GM13976 (cell line): ENCODE measurements around the gene NANOS3.
A peak's percentile ranks its signal among the peaks of the same experiment; 100 is the strongest.
"Not testable (repeated sequence)": the region's sequence is repeated elsewhere in the genome, so short reads cannot be mapped to it uniquely, and the experiment has no call there.

Experiments used
- DNase-seq: peaks from one replicate; pipeline ENCODE4 v3.0.0; 2012; ENCODE audit warnings: low spot score
- in situ Hi-C: fragments of 300-500 bp; cut with MboI; formaldehyde crosslinking; loops from one replicate; pipeline ENCODE4 v1.12.0; 2022; ENCODE audit warnings: low sequenced_read_pairs, mixed read lengths, inconsistent platforms; ENCODE audit not compliant: unreplicated experiment
- TF ChIP-seq, protein P1 (sequence below): IDR thresholded peaks from 2 replicates; pipeline ENCODE4 v1.5.1; 2012; ENCODE audit warnings: borderline replicate concordance, mild to moderate bottlenecking; ENCODE audit not compliant: insufficient read depth; ENCODE audit errors: extremely low read depth, missing control alignments, control extremely low read depth

NANOS3 gene

DNA sequence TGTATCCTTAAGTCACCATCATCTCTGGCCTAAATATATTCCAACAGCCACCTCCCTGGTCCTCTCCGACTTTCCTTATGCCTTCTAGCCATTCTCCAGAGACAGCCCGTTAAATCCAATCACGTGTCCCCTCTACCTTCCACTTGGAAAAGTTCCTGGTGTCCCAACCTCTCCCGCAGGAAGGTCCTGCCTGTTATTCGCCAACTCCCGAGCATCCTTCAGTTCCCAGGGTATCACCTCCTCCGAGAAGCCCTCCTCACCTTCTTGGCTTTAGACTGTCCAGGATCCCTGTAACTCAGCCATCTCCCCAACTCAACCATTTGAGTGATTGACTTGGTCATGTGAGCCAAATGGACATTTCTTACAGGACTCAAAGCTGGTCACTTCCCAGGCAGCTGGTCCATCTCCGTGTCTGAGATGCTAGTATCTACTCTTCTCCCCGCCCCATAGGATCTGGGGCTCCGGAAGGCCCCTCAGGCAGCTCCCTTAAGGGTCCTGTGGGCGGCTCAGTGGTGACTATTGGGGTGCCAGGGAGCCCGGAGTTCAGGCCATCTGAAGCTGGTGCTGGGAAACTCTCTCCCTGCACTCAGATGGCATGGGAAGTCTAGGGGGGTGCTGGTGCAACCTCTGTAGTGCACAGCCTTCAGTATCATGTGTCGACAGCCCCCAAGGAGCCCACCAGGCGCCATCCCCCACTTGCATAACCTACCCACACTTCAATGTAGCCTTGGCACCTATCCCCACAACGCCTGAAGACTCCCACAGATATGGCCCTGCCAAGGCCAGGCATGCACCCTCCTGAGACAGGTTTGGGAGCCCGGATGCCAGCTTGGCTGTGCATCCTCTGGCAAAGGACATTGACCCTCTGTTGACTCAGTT is 27.9 kb upstream of the NANOS3 start:
- no peak for DNase-seq
- TF ChIP-seq, protein P1, sequence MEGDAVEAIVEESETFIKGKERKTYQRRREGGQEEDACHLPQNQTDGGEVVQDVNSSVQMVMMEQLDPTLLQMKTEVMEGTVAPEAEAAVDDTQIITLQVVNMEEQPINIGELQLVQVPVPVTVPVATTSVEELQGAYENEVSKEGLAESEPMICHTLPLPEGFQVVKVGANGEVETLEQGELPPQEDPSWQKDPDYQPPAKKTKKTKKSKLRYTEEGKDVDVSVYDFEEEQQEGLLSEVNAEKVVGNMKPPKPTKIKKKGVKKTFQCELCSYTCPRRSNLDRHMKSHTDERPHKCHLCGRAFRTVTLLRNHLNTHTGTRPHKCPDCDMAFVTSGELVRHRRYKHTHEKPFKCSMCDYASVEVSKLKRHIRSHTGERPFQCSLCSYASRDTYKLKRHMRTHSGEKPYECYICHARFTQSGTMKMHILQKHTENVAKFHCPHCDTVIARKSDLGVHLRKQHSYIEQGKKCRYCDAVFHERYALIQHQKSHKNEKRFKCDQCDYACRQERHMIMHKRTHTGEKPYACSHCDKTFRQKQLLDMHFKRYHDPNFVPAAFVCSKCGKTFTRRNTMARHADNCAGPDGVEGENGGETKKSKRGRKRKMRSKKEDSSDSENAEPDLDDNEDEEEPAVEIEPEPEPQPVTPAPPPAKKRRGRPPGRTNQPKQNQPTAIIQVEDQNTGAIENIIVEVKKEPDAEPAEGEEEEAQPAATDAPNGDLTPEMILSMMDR, result no peak
- in situ Hi-C loops, result no loop called here

DNA sequence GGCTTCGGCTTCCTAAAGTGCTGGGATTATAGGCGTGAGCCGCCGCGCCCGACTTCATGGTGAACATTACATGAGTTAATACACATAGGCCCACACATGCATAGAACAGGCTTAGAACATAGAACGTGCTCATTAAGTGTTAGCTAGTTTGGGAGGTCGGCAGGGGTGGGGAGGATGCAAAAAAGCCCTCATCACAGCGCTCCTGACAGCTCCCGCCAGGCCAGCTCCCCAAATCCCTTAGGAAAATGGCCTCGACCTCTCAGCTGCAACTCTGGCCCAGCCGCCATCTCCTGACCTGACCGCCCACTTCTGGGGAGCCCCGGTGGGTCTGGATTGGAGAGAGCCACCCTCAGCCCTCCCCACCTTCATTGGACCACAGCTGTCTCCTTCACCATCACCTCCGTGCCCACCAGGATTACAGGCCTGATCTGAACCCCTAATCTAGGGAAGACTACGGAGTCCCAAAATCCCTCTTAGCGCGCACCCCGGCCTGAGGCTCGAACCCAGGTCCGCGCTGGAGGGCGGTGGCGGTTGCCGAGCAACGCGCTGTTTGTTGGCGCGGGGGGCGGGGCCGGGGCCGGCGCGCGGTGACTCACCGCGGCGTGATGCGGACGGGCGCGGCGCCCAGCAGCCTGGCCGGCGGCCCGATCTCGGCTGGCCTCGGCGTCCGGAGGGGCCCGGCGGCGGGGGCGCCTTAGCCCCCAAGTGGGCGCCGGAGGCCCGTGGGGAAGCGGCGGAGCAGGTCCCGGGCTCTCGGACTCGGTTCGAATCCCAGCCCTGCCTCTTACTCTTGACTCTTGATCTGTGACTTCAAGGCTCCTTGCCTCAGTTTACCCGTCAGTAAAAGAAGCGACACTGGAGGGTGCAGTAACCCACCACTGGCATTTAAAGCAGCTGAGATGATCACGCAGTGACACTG is 26.7 kb upstream of the NANOS3 start:
- TF ChIP-seq, protein P1, result no peak
- in situ Hi-C loops, result loop anchor here (25.0 kb wide), 1 partner anchor 588 kb away; no protein-coding TSS in a partner anchor
- peak; percentile 81 for DNase-seq

DNA sequence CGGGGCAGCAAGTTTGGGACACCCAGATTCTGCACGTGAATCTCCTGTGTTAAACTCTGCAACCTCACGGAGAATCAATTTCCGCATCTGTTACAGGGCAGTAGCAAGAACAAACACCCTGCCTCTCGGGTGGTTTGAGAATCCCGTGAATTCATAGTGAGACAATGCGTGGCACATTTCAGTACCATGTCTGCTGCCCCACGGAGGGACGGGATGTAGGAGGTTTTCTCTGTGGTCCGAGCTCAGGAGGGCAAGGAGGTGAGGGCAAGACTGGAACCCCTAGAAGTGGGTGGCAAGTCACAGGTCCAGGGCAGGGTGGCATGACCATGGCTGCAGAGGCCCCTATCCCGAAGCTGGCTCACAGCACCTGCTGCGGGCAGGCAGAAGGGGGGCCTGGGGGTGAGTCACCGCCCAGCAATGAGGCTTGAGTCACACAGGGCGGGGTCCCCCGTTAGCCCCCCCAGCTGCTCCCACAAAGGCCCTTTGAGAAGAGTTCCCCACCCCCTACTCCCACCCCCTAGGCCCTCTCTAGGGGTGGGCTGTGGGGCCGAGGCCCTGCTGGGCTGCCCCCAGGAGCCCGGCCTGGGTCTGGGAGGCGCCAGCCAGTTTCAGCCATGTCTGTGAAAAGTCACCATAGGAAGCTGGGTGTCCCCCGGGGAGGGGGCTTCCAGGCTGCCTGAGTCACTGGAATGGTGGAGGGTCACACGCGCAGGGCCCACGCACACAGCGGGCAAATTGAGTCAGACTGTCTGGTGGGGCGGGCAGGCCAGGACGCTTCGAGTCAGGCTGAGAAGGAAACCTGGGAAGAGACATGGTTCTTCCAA is 25.8 kb upstream of the NANOS3 start:
- DNase-seq, result no peak
- TF ChIP-seq, protein P1, result no peak
- in situ Hi-C loops, result loop anchor here (25.0 kb wide), 1 partner anchor 589 kb away; no protein-coding TSS in a partner anchor

DNA sequence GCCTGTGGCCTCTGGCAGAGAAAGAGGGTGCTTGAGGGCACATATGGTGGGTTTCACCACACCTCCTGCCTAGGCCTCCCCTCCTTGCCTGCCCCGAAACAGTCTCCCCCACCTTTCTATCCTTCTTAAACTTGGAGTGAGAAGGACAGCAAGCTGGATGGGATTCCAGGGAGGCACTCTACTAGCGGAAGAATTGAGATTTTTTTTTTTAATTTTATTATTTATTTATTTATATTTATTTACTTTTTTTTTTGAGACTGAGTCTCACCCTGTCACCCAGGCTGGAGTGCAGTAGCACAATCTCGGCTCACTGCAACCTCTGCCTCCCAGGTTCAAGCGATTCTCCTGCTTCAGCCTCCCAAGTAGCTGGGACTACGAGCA is 25.2 kb upstream of the NANOS3 start:
- in situ Hi-C loops, result loop anchor here (25.0 kb wide), 1 partner anchor 589 kb away; no protein-coding TSS in a partner anchor
- DNase-seq, result not testable (repeated sequence)

DNA sequence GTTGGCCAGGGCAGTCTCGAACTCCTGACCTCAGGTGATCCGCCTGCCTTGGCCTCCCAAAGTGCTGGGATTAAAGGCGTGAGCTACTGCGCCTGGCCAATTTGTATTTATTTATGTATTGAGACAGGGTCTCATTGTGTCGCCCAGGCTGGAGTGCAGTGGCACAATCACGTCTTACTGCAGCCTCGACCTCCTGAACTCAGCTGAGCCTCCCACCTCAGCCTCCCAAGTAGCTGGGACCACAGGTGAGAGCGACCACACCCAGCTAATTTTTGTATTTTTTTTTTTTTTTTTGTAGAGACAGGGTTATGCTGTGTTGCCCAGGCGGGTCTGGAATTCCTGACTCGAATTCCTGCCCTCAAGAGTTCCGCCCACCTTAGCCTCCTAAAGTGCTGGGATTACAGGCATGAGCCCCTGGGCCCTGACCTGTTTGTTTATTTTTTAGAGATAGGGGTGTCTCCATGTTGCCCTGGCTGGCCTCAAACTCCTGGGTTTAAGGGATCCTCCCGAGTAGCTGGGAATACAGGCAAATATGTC is 24.7 kb upstream of the NANOS3 start:
- in situ Hi-C loops, result loop anchor here (25.0 kb wide), 1 partner anchor 590 kb away; no protein-coding TSS in a partner anchor
- DNase-seq, result not testable (repeated sequence)

DNA sequence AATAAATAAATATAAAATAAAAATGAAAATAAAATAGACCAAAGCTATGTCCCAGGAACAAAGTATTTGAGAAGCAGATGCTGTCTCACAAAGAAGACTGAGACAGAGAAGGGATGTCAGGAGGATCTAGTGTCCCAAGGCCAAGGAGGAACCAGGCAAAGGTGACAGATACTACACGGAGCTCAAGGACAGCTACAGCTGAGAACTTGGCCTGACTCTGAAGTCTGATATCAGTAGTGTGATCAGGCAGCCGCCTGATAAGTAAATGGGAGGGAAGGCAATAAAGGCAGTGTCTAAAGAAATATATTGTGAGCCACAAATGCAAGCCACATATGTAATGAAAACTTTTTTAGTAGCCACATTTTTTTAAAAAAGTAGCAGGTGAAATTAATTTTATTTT is 20.4 kb upstream of the NANOS3 start:
- TF ChIP-seq, protein P1, result no peak
- DNase-seq, result no peak
- in situ Hi-C loops, result loop anchor here (25.0 kb wide), 1 partner anchor 594 kb away; no protein-coding TSS in a partner anchor
